SK-N-SH treated with all-trans-retinoic acid at 6 μM for 48 hours (cell line): ENCODE measurements around the gene CEACAM16.

Experiments
- ATAC-seq: fragments of 200-7000 bp; cut with Tn5 transposase; 3 replicates; pipeline ENCODE4 v1.9.1; 2020; ENCODE audit warnings: mild to moderate bottlenecking, moderate library complexity
- ARNTL ChIP-seq: fragments of 450-650 bp; formaldehyde crosslinking; IDR thresholded peaks from 2 replicates; pipeline ENCODE4 v1.5.0; 2020; ENCODE audit warnings: low read depth, mild to moderate bottlenecking, moderate library complexity, borderline replicate concordance
- BACH2 ChIP-seq: fragments of 250-450 bp; sonication (Bioruptor Pico); IDR thresholded peaks from 2 replicates; pipeline ENCODE4 v1.9.0; 2021; ENCODE audit warnings: mild to moderate bottlenecking, borderline replicate concordance
- CSDC2 ChIP-seq: fragments of 250-450 bp; sonication (Bioruptor Pico); IDR thresholded peaks from 2 replicates; pipeline ENCODE4 v1.5.0; 2020; ENCODE audit warnings: mild to moderate bottlenecking, moderate library complexity
- CSRNP3 ChIP-seq: fragments of 250-450 bp; sonication (Bioruptor Pico); IDR thresholded peaks from 2 replicates; pipeline ENCODE4 v1.5.1; 2021; ENCODE audit warnings: mild to moderate bottlenecking, moderate library complexity
- ESRRG ChIP-seq: fragments of 250-450 bp; sonication (Bioruptor Pico); IDR thresholded peaks from 2 replicates; pipeline ENCODE4 v1.6.1; 2021; ENCODE audit warnings: mild to moderate bottlenecking
- GLIS3 ChIP-seq: fragments of 250-450 bp; sonication (Bioruptor Pico); IDR thresholded peaks from 2 replicates; pipeline ENCODE4 v1.5.0; 2020; ENCODE audit warnings: mild to moderate bottlenecking, moderate library complexity
- ISL1 ChIP-seq: fragments of 250-450 bp; sonication (Bioruptor Pico); IDR thresholded peaks from 2 replicates; pipeline ENCODE4 v2.1.2; 2022; ENCODE audit warnings: mild to moderate bottlenecking, moderate library complexity
- OSR1 ChIP-seq: fragments of 250-450 bp; sonication (Bioruptor Pico); IDR thresholded peaks from 2 replicates; pipeline ENCODE4 v1.8.0; 2022; ENCODE audit warnings: moderate library complexity, mild to moderate bottlenecking, inconsistent platforms
- PATZ1 ChIP-seq: fragments of 250-450 bp; sonication (Bioruptor Pico); IDR thresholded peaks from 2 replicates; pipeline ENCODE4 v1.8.0; 2020; ENCODE audit warnings: mild to moderate bottlenecking, moderate library complexity, borderline replicate concordance
- POU6F1 ChIP-seq: fragments of 250-450 bp; sonication (Bioruptor Pico); IDR thresholded peaks from 2 replicates; pipeline ENCODE4 v1.8.0; 2021; ENCODE audit warnings: low read depth, mild to moderate bottlenecking, moderate library complexity, borderline replicate concordance
- PPARA ChIP-seq: fragments of 250-450 bp; sonication (Bioruptor Pico); IDR thresholded peaks from 2 replicates; pipeline ENCODE4 v1.5.0; 2020; ENCODE audit warnings: mild to moderate bottlenecking, borderline replicate concordance
- RARB ChIP-seq: fragments of 250-450 bp; sonication (Bioruptor Pico); IDR thresholded peaks from 2 replicates; pipeline ENCODE4 v1.8.0; 2021; ENCODE audit warnings: mild to moderate bottlenecking, moderate library complexity
- SNAI2 ChIP-seq: fragments of 250-450 bp; sonication (Bioruptor Pico); IDR thresholded peaks from 2 replicates; pipeline ENCODE4 v1.5.0; 2020; ENCODE audit warnings: mild to moderate bottlenecking, moderate library complexity
- TCF4 ChIP-seq: fragments of 250-450 bp; sonication (Bioruptor Pico); IDR thresholded peaks from 2 replicates; pipeline ENCODE4 v1.8.0; 2021; ENCODE audit warnings: mild to moderate bottlenecking, moderate library complexity, borderline replicate concordance
- ZC3H10 ChIP-seq: fragments of 250-450 bp; sonication (Bioruptor Pico); IDR thresholded peaks from 2 replicates; pipeline ENCODE4 v1.5.1; 2021; ENCODE audit warnings: mild to moderate bottlenecking, moderate library complexity
- ZFP3 ChIP-seq: fragments of 250-450 bp; sonication (Bioruptor Pico); IDR thresholded peaks from 2 replicates; pipeline ENCODE4 v1.5.0; 2020; ENCODE audit warnings: mild to moderate bottlenecking, moderate library complexity
- ZFP30 ChIP-seq: fragments of 450-650 bp; formaldehyde crosslinking; IDR thresholded peaks from 2 replicates; pipeline ENCODE4 v1.5.0; 2022; ENCODE audit warnings: mild to moderate bottlenecking, moderate library complexity
- ZNF565 ChIP-seq: fragments of 450-650 bp; formaldehyde crosslinking; conservative IDR thresholded peaks from 2 replicates; pipeline ENCODE4 v1.5.0; 2020; ENCODE audit warnings: low read depth, mild to moderate bottlenecking, moderate library complexity
- ZNF8 ChIP-seq: fragments of 450-650 bp; formaldehyde crosslinking; IDR thresholded peaks from 2 replicates; pipeline ENCODE4 v1.5.0; 2020; ENCODE audit warnings: mild to moderate bottlenecking, moderate library complexity
- TF ChIP-seq, protein P1 (sequence below): fragments of 250-450 bp; sonication (Bioruptor Pico); IDR thresholded peaks from 2 replicates; pipeline ENCODE4 v1.5.1; 2020; ENCODE audit warnings: low read depth, mild to moderate bottlenecking, moderate library complexity

Gene CEACAM16

GRCh38 chr19:44703336-44704078 lies 4.6 kb downstream of the CEACAM16 start:
- ATAC-seq: no peak
- TF ChIP-seq, protein P1, sequence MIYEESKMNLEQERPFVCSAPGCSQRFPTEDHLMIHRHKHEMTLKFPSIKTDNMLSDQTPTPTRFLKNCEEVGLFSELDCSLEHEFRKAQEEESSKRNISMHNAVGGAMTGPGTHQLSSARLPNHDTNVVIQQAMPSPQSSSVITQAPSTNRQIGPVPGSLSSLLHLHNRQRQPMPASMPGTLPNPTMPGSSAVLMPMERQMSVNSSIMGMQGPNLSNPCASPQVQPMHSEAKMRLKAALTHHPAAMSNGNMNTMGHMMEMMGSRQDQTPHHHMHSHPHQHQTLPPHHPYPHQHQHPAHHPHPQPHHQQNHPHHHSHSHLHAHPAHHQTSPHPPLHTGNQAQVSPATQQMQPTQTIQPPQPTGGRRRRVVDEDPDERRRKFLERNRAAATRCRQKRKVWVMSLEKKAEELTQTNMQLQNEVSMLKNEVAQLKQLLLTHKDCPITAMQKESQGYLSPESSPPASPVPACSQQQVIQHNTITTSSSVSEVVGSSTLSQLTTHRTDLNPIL (CRISPR knock-in tag): no peak
- TF ChIP-seq ARNTL (no peak), RARB (CRISPR knock-in tag) (no peak), CSRNP3 (CRISPR knock-in tag) (no peak), TCF4 (no peak), SNAI2 (CRISPR knock-in tag) (no peak), PPARA (CRISPR knock-in tag) (no peak), ZC3H10 (no peak)

- TF ChIP-seq GLIS3 (CRISPR knock-in tag): no peak
- TF ChIP-seq OSR1 (CRISPR knock-in tag): no peak
- no peak for TF ChIP-seq ESRRG (CRISPR knock-in tag)
- TF ChIP-seq ZC3H10: no peak
- ATAC-seq: no peak
Observed at GRCh38 chr19:44704982-44705381, 6.0 kb downstream of the CEACAM16 start.

DNA sequence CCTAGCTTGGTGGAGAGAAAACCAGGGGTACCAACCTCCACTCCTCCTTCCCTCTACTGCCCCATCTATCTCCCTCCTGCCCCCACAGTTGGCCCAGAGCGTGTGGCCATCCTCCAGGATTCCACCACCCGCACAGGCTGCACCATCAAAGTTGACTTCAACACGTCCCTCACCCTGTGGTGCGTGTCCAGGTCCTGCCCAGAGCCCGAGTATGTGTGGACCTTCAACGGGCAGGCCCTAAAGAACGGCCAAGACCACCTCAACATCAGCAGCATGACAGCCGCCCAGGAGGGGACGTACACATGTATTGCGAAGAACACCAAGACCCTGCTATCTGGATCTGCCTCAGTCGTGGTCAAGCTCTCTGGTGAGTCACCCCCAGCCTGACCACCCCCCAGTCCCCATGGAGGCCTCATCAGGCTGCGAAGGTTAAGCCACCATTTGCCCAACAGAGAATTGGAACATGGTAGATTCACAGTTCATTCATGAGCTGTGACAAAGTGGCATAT lies 6.6 kb downstream of the CEACAM16 start:
- TF ChIP-seq ARNTL (no peak), BACH2 (CRISPR knock-in tag) (no peak), ZFP30 (CRISPR knock-in tag) (no peak), POU6F1 (CRISPR knock-in tag) (no peak), PATZ1 (CRISPR knock-in tag) (no peak), PPARA (CRISPR knock-in tag) (no peak), CSDC2 (no peak), TCF4 (no peak), ZNF8 (CRISPR knock-in tag) (no peak), SNAI2 (CRISPR knock-in tag) (no peak), ESRRG (CRISPR knock-in tag) (no peak), ISL1 (no peak), CSRNP3 (CRISPR knock-in tag) (no peak)
- ATAC-seq: no peak

DNA sequence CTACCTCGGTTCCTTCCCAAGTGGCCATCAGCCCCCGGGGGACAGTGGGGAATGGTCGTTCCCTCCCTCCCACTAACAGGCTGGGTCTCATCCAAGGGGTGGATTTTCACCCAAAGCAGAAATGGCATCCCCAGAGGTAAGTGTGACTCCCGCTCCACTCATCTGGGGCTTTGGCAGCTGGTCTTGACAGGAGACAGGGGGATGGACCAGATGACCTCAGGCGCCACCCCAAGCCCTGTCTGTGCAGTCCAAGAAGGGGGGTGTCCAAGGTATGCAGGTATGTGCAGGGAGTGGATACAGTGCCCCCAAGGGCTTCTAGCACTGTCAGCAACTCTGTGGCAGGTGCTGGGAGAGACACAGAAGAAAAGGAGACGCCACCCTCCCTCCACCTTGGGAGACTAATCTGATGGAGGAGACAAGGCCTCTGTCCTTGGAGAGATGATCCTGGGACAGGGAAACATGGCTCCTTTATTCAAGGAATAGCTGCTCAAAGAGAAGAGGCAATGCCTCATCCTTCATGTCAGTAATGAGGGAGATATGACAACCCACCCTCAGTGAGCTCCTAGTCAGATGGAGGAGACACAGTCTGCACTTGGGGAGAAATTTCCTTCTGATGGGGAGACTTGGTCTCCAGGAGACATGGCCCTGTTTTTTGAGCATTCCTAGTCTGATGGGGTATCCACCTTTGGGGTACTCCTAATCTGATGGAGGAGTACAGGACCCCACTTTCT lies 7.7 kb downstream of the CEACAM16 start:
- ATAC-seq: no peak
- no peak for TF ChIP-seq ZNF565 (CRISPR knock-in tag)
- TF ChIP-seq, protein P1 (CRISPR knock-in tag): no peak
- TF ChIP-seq PPARA (CRISPR knock-in tag): no peak
- TF ChIP-seq TCF4: no peak
- TF ChIP-seq RARB (CRISPR knock-in tag): no peak
- no peak for TF ChIP-seq OSR1 (CRISPR knock-in tag)
- no peak for TF ChIP-seq CSRNP3 (CRISPR knock-in tag)
- TF ChIP-seq ZFP3 (CRISPR knock-in tag): no peak
- TF ChIP-seq BACH2 (CRISPR knock-in tag): no peak
- no peak for TF ChIP-seq ZNF8 (CRISPR knock-in tag)
- no peak for TF ChIP-seq ESRRG (CRISPR knock-in tag)
- no peak for TF ChIP-seq ZFP30 (CRISPR knock-in tag)
